NT2/D1 (cell line): ENCODE measurements around the gene GAL3ST2.

Source experiments
- SUZ12 ChIP-seq: IDR thresholded peaks from 2 replicates; pipeline ENCODE4 v1.6.1; 2011; ENCODE audit not compliant: insufficient read length, insufficient read depth; ENCODE audit errors: extremely low read depth
- YY1 ChIP-seq: IDR thresholded peaks from 2 replicates; pipeline ENCODE4 v1.6.1; 2011; ENCODE audit not compliant: insufficient read length, insufficient read depth

- no peak for TF ChIP-seq YY1
- TF ChIP-seq SUZ12 = no peak
These were observed 22.6 kb upstream of the GAL3ST2 start for GRCh38 chr2:241754042-241754441.
